ENCODE results near the gene SULT1E1.

DNA sequence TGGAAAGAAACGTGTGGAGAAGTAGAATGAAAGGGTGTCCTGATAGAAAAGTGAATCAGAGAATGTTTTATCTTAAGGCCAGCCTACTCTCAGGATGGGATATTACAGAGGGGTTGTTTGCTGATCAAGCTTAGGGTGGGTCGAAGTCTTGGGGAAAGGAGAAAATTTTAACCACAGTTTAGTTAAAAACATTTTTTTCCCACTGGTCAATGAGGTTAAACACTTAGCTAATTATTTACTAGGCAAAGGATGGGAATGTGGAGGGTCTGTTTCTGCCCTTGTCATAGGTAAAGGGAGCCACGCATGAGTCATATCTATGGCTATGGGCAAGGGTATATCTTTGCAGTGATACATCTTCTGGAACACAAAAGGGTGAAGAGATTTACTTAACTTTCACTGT is 16.1 kb upstream of the SULT1E1 start:
- TF ChIP-seq, protein P1, sequence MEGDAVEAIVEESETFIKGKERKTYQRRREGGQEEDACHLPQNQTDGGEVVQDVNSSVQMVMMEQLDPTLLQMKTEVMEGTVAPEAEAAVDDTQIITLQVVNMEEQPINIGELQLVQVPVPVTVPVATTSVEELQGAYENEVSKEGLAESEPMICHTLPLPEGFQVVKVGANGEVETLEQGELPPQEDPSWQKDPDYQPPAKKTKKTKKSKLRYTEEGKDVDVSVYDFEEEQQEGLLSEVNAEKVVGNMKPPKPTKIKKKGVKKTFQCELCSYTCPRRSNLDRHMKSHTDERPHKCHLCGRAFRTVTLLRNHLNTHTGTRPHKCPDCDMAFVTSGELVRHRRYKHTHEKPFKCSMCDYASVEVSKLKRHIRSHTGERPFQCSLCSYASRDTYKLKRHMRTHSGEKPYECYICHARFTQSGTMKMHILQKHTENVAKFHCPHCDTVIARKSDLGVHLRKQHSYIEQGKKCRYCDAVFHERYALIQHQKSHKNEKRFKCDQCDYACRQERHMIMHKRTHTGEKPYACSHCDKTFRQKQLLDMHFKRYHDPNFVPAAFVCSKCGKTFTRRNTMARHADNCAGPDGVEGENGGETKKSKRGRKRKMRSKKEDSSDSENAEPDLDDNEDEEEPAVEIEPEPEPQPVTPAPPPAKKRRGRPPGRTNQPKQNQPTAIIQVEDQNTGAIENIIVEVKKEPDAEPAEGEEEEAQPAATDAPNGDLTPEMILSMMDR (IDR thresholded peaks at IDR 0.05; ENCODE audit: insufficient read depth, low read length, poor library complexity, severe bottlenecking): no peak
- TF ChIP-seq EZH2phosphoT487 (conservative IDR thresholded peaks at IDR 0.05; ENCODE audit: low read length): no peak
